H1 (cell line): ENCODE measurements around the gene USPL1. TPM values are rescaled to one million over a fixed set of nuclear protein-coding genes. Genes with fewer than 3 reads are reported as not detected.
"Not testable (repeated sequence)": the region's sequence is repeated elsewhere in the genome, so short reads cannot be mapped to it uniquely, and the experiment has no call there.

Experiments
- CTCF ChIA-PET: fragments of 300-600 bp; sonication (Branson Sonifier 250); formaldehyde crosslinking; loops from one replicate; lab custom pipeline; 2021; ENCODE audit not compliant: partially characterized antibody; lab: Charles Lee
- POLR2A ChIA-PET: fragments of 300-600 bp; sonication (Branson Sonifier 250); formaldehyde crosslinking; loops from one replicate; lab custom pipeline; 2021; ENCODE audit warnings: inconsistent platforms; ENCODE audit not compliant: partially characterized antibody; lab: Charles Lee
- DNase-seq, 2 experiments: peaks; one replicate each; pipeline versions ENCODE4 v3.0.0 to v3.0.0-alpha.2; 2010 to 2022; ENCODE audit warnings: low spot score in 2 of 2, low read depth in 1 of 2, mixed read lengths in 1 of 2
- FAIRE-seq: peaks from 2 replicates; lab custom pipeline; 2011; peaks lifted over from hg19 to GRCh38; lab: Jason Lieb, UNC
- H2AFZ ChIP-seq: 2 replicates; pipeline ENCODE4 v1.8.1; 2012; ENCODE audit warnings: low read length, inconsistent platforms
- H2AK5ac ChIP-seq: 2 replicates; pipeline ENCODE4 v1.6.1; 2013; ENCODE audit warnings: low read depth, low read length
- H2BK120ac ChIP-seq: replicated peaks from 2 replicates; pipeline ENCODE3; 2013; ENCODE audit warnings: low read depth, low read length, inconsistent platforms
- H2BK12ac ChIP-seq: 2 replicates; pipeline ENCODE4 v1.6.1; 2013; ENCODE audit warnings: low read depth, low read length
- H2BK15ac ChIP-seq: 2 replicates; pipeline ENCODE4 v1.6.1; 2013; ENCODE audit warnings: low read length
- H2BK20ac ChIP-seq: 2 replicates; pipeline ENCODE4 v1.6.1; 2013; ENCODE audit warnings: low read length
- H2BK5ac ChIP-seq: 2 replicates; pipeline ENCODE4 v1.6.1; 2013; ENCODE audit warnings: low read depth, low read length
- H3K14ac ChIP-seq: 2 replicates; pipeline ENCODE4 v1.6.1; 2013; ENCODE audit warnings: inconsistent platforms; ENCODE audit not compliant: insufficient read length
- H3K18ac ChIP-seq: 2 replicates; pipeline ENCODE4 v1.6.1; 2013; ENCODE audit warnings: low read length; ENCODE audit errors: extremely low read depth
- H3K23ac ChIP-seq: 2 replicates; pipeline ENCODE4 v1.6.1; 2013; ENCODE audit warnings: inconsistent platforms; ENCODE audit not compliant: insufficient read length
- H3K23me2 ChIP-seq: 2 replicates; pipeline ENCODE4 v1.6.1; 2013; ENCODE audit warnings: low read depth, low read length
- H3K27ac ChIP-seq: 2 replicates; pipeline ENCODE4 v1.6.1; 2011; ENCODE audit warnings: low read depth, low read length, inconsistent platforms
- H3K27me3 ChIP-seq, 4 experiments: replicated peaks in 1 of 4; 1 replicate in 1 of 4; 2 replicates in 3 of 4; pipeline versions ENCODE4 v1.6.1 to v1.8.1; 2011 to 2013; ENCODE audit warnings: low read length in 3 of 4, mild to moderate bottlenecking in 3 of 4, inconsistent platforms in 2 of 4, mixed read lengths in 2 of 4, moderate library complexity in 1 of 4; ENCODE audit not compliant: control insufficient read depth in 3 of 4, insufficient read depth in 3 of 4; ENCODE audit errors: extremely low read depth in 1 of 4
- H3K36me3 ChIP-seq, 4 experiments: 2 replicates each; pipeline versions ENCODE4 v1.6.1 to v1.8.1; 2011 to 2013; ENCODE audit warnings: mild to moderate bottlenecking in 4 of 4, low read length in 3 of 4, moderate library complexity in 2 of 4, control low read depth in 1 of 4, inconsistent platforms in 1 of 4; ENCODE audit not compliant: insufficient read depth in 4 of 4, control insufficient read depth in 2 of 4
- H3K4ac ChIP-seq: replicated peaks from 2 replicates; pipeline ENCODE3; 2013; ENCODE audit warnings: low read length, low read depth, mixed read lengths, inconsistent platforms; ENCODE audit not compliant: insufficient read length
- H3K4me1 ChIP-seq, 4 experiments: replicated peaks in 1 of 4; 1 replicate in 1 of 4; 2 replicates in 3 of 4; pipeline versions ENCODE4 v1.6.1 to v1.8.1; 2011 to 2013; ENCODE audit warnings: low read length in 3 of 4, inconsistent platforms in 2 of 4, mixed read lengths in 1 of 4; ENCODE audit not compliant: insufficient read depth in 4 of 4, control insufficient read depth in 3 of 4
- H3K4me2 ChIP-seq, 2 experiments: 2 replicates each; pipeline versions ENCODE4 v1.6.1 to v1.8.1; 2011 to 2013; ENCODE audit warnings: low read depth in 2 of 2, low read length in 2 of 2, control low read depth in 1 of 2, inconsistent platforms in 1 of 2, mild to moderate bottlenecking in 1 of 2; ENCODE audit not compliant: insufficient read depth in 1 of 2
- H3K4me3 ChIP-seq, 4 experiments: fragments of 200-600, 300-600 bp in 1 of 4; sonication (generic), shearing (Covaris generic), sonication (Bioruptor Twin) in 1 of 4; 2 replicates each; pipeline versions ENCODE4 v1.5.1 to v1.8.1; 2011 to 2016; ENCODE audit warnings: low read length in 4 of 4, low read depth in 3 of 4, control low read depth in 2 of 4, inconsistent platforms in 2 of 4, mild to moderate bottlenecking in 2 of 4, mixed read lengths in 1 of 4, moderate library complexity in 1 of 4; ENCODE audit not compliant: insufficient read depth in 2 of 4; ENCODE audit errors: extremely low read depth in 1 of 4
- H3K56ac ChIP-seq: replicated peaks from 2 replicates; pipeline ENCODE3; 2013; ENCODE audit warnings: low read depth, mild to moderate bottlenecking, mixed read lengths, low read length, inconsistent platforms; ENCODE audit not compliant: insufficient read length
- H3K79me1 ChIP-seq: 2 replicates; pipeline ENCODE4 v1.6.1; 2013; ENCODE audit warnings: low read depth, low read length, control low read depth
- H3K79me2 ChIP-seq, 2 experiments: 2 replicates each; pipeline versions ENCODE4 v1.6.1 to v1.8.1; 2012 to 2013; ENCODE audit warnings: low read length in 2 of 2, mild to moderate bottlenecking in 2 of 2, inconsistent platforms in 1 of 2; ENCODE audit not compliant: insufficient read depth in 2 of 2, control insufficient read depth in 1 of 2
- H3K9ac ChIP-seq, 4 experiments: replicated peaks in 1 of 4; 1 replicate in 1 of 4; 2 replicates in 3 of 4; pipeline versions ENCODE4 v1.6.1 to v1.8.1; 2011 to 2013; ENCODE audit warnings: low read depth in 3 of 4, low read length in 3 of 4, control low read depth in 2 of 4, mild to moderate bottlenecking in 2 of 4, moderate library complexity in 2 of 4, inconsistent platforms in 1 of 4; ENCODE audit errors: extremely low read depth in 1 of 4
- H3K9me3 ChIP-seq, 2 experiments: 2 replicates each; pipeline versions ENCODE4 v1.6.1 to v1.8.1; 2012 to 2013; ENCODE audit warnings: mild to moderate bottlenecking in 2 of 2, moderate library complexity in 2 of 2, control low read depth in 1 of 2, inconsistent platforms in 1 of 2, low read depth in 1 of 2, low read length in 1 of 2, mixed read lengths in 1 of 2; ENCODE audit not compliant: insufficient read depth in 2 of 2
- H4K20me1 ChIP-seq, 2 experiments: replicated peaks in 1 of 2; 2 replicates each; pipeline versions ENCODE3 to v1.8.1; 2011 to 2013; ENCODE audit warnings: inconsistent platforms in 2 of 2, low read length in 2 of 2, mild to moderate bottlenecking in 1 of 2; ENCODE audit not compliant: insufficient read depth in 2 of 2, control insufficient read depth in 1 of 2
- H4K5ac ChIP-seq: 2 replicates; pipeline ENCODE4 v1.6.1; 2013; ENCODE audit warnings: low read length, low read depth, mixed read lengths, inconsistent platforms; ENCODE audit not compliant: insufficient read length
- H4K8ac ChIP-seq: 2 replicates; pipeline ENCODE4 v1.8.0; 2013; ENCODE audit warnings: mild to moderate bottlenecking, moderate library complexity, low read length, inconsistent platforms; ENCODE audit not compliant: insufficient read depth; ENCODE audit errors: extremely low read depth
- H4K91ac ChIP-seq: replicated peaks from 2 replicates; pipeline ENCODE3; 2013; ENCODE audit warnings: low read length, mixed read lengths, inconsistent platforms; ENCODE audit not compliant: insufficient read length
- WGBS, 2 experiments: shearing (Covaris generic) in 1 of 2; methylation state at CpG; one replicate each; pipeline versions ENCODE4 v1.1.6 to v1.1.7; 2013 to 2015; ENCODE audit warnings: low lambda C conversion rate in 2 of 2, mixed read lengths in 2 of 2, inconsistent platforms in 1 of 2, low coverage in 1 of 2, missing lambda C conversion rate in 1 of 2; ENCODE audit not compliant: insufficient replicate concordance in 2 of 2, insufficient coverage in 1 of 2, insufficient read length in 1 of 2; ENCODE audit errors: extremely low coverage in 1 of 2, missing lambda C conversion rate in 1 of 2; 5-methylcytosine and 5-hydroxymethylcytosine counted together
- polyA plus RNA-seq, 7 experiments: library from polyadenylated mRNA; depleted of rRNA in 3 of 7; stranded (reverse) in 5 of 7; unstranded in 2 of 7; fragments of >200 nt in 5 of 7; fragments of 200-250 nt in 2 of 7; gene quantifications; 1 replicate in 5 of 7; 2 replicates in 1 of 7; 4 replicates in 1 of 7; pipeline versions ENCODE4 v1.2.1 to v1.2.3, GENCODE V29; 2011 to 2013; ENCODE audit warnings: missing spikeins in 2 of 7, mixed read lengths in 2 of 7
- total RNA-seq: library from RNA; stranded (reverse); fragmentation: NEBNext Ultra II Directional; extraction: Animal tissue kit (Norgen Biotek cat#: 25700); gene quantifications from 2 replicates; pipeline ENCODE4 v1.2.1, GENCODE V29; 2021

The USPL1 gene
- total and polyA plus RNA-seq, 2 of the 8 experiments (the other 6 are each of a cell fraction or from before 2014, with no cell fraction given): 6.3 to 17.1 TPM

DNA sequence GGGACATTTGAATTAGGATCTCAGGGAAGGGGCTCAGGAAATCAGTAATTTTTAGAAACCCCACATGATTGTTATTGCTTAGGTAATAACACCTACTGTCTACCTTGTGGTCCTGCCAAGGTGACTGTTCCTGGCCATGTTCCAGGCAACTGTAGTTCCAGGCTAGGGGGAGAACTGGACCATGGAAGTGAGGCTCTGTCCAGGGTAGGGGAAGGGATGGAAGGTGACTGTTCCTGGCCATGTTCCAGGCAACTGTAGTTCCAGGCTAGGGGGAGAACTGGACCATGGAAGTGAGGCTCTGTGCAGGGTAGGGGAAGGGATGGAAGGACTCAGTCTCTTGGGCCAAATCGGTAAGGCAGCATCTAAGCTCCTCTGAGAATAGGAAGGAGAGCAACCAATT lies 23.5 kb downstream of the USPL1 start:
- H2BK20ac ChIP-seq, H3K27ac ChIP-seq, H3K27me3 ChIP-seq, H4K91ac ChIP-seq, H3K18ac ChIP-seq, H3K4me1 ChIP-seq, H2BK5ac ChIP-seq, DNase-seq, H3K23ac ChIP-seq, H3K4ac ChIP-seq, H2BK12ac ChIP-seq, H3K14ac ChIP-seq, POLR2A ChIA-PET, H3K79me1 ChIP-seq, H2BK15ac ChIP-seq, H3K23me2 ChIP-seq, H4K5ac ChIP-seq, FAIRE-seq, H3K4me3 ChIP-seq, H4K20me1 ChIP-seq, H2AK5ac ChIP-seq, H3K9ac ChIP-seq, H3K4me2 ChIP-seq, H2AFZ ChIP-seq, H2BK120ac ChIP-seq, H3K56ac ChIP-seq, H4K8ac ChIP-seq, H3K9me3 ChIP-seq: not testable (repeated sequence)
- Histone ChIP-seq H3K79me2 (peaks cover 0 to 15% of the 10 kb centered on the region in 2 experiments; a peak in 2 of 4 replicates), H3K36me3 (peaks cover 4 to 52% (median 28%) of the 10 kb centered on the region in 4 experiments)
- WGBS, 2 experiments: 100% methylated on average over 1 of the region's 1 CpG; no CpG with 5 or more reads in 1 of the 2 experiments
- CTCF ChIA-PET: interaction anchor here (1.0 kb wide), 1 partner anchor 418 kb away, joined by 3 read pairs; no protein-coding TSS in a partner anchor
